Stimulated activated CD4-positive, alpha-beta T cell treated with anti-CD3 and anti-CD28 coated beads, Interleukin-4, amount 100 ng/mL, for 24 hours (primary cell): Measurements from ENCODE around the gene LHFPL3.
A peak's percentile ranks its signal among the peaks of the same experiment; 100 is the strongest.

Experiments used
- DNase-seq: peaks from one replicate; pipeline ENCODE4 v3.0.0-alpha.2; 2020

Gene LHFPL3

GRCh38 chr7:104857458-104858425 lies 529.3 kb downstream of the LHFPL3 start:
- DNase-seq, result no peak

GRCh38 chr7:104859754-104860426 lies 531.5 kb downstream of the LHFPL3 start:
- no peak for DNase-seq

- DNase-seq, result no peak
These were observed 533.5 kb downstream of the LHFPL3 start for GRCh38 chr7:104861729-104862390.

- no peak for DNase-seq
These were observed 534.3 kb downstream of the LHFPL3 start for GRCh38 chr7:104862719-104863118.

DNA sequence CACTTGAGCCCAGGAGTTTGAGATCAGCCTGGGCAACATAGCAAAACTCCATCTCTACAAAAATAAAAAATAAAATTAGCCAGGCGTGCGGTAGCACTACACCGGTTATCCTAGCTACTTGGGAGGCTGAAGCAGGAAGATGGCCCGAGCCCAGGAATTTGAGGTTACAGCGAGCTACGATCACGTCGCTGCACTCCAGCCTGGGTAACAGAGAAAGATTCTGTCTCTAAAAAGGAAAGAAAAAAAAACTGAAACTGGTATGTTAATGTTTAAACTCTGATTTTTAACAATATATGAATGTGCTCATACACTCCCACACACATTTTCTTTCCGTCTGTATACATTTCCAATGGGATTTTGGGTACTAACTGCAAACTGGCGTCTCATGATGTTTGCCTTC lies 545.0 kb downstream of the LHFPL3 start:
- DNase-seq, result no peak

DNA sequence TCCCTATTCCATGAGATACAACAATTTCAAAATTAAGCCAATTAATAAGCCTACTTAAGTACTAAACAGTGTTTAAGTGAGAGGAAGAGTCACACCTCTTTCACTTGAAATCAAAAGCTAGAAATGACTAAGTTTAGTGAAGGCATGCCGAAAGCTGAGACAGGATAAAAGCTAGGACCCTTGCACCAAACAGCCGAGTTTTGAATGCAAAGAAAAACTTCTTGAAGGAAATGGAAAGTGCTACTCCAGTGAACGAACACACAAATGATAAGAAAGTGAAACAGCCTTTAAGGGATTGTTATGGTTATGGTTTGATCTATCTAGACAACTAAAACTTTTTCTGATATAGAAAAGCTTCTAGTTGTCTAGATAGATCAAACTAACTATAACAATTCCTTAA lies 550.2 kb downstream of the LHFPL3 start:
- no peak for DNase-seq

DNA sequence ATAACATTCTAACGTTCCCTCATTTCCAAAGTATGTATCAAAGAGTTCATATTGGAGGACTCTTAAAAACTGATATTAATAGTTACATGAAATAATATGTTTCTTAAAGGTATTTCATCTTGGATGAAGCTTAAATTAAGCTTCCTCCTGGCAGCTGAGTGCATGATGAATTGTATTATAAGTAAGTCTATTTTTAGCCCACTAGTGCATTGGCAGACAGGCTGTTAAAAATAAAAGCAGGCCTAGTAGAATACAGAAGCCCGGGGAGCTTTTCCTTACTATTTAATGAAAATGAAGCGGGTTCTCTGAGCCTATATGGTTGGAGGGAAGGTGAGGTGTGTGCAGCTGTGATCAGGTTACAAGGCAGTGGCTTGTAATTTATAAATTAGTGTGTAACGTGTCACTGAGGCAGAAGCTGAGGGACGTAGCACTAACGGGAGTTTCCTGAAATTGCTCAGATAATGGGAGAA lies 554.9 kb downstream of the LHFPL3 start:
- DNase-seq, result no peak

DNA sequence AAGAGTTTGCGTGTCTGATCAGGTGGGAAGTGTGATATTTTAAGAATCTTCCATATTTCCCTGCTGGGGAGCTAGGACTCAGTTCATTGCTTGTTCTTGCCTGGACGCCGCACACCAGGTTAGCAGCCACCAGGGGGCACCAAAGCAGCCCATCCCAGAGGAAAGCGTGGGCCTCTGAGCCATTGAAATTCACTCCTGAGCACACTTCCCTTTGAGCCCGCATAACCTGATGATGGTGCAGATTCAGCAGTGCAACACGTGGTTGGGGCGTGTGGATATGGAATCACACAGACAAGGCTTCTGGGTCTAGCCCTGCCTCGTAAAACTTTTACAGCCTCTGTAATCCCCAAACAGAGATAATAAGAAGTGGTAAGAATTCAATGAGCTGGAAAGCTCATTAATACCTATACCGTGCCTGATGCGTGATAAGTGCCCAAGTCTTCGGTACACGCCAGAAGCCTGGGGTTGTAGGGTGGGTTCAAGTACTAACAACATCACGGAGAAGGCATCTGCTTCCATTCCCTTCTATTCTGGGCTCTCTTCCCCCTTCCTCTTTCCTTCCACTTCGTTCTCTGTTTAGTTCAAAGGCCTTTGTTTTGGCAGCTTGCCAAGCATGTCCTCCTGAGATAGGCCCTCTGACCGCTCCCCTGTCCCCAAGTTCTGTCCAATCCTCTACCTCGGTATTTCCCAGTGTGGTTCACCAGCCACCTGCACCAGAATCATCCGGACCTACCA lies 555.5 kb downstream of the LHFPL3 start:
- DNase-seq, result peak; percentile 85

GRCh38 chr7:104886651-104887050 lies 558.2 kb downstream of the LHFPL3 start:
- no peak for DNase-seq

GRCh38 chr7:104890216-104890615 lies 561.8 kb downstream of the LHFPL3 start:
- DNase-seq, result no peak

- no peak for DNase-seq
These were observed 563.5 kb downstream of the LHFPL3 start for GRCh38 chr7:104891949-104892348.

DNA sequence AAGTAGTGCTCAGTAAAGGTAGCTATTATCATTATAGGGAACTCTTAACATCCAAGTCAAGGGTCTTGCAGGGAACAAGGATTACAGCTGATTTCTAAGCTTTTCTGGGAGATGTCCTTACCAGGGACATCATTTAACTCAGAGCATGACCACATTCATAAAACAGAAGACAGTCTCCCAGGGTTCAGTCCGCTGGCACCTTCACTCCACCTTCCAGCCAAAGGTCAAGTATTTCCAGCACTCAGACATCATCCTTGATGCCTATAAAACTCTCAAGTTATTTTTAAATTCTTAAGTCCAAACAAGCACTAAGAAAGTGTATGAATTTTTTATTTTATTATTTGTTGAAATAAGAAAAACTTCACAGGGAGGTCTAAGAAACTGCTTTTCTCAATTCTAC lies 565.9 kb downstream of the LHFPL3 start:
- no peak for DNase-seq

DNA sequence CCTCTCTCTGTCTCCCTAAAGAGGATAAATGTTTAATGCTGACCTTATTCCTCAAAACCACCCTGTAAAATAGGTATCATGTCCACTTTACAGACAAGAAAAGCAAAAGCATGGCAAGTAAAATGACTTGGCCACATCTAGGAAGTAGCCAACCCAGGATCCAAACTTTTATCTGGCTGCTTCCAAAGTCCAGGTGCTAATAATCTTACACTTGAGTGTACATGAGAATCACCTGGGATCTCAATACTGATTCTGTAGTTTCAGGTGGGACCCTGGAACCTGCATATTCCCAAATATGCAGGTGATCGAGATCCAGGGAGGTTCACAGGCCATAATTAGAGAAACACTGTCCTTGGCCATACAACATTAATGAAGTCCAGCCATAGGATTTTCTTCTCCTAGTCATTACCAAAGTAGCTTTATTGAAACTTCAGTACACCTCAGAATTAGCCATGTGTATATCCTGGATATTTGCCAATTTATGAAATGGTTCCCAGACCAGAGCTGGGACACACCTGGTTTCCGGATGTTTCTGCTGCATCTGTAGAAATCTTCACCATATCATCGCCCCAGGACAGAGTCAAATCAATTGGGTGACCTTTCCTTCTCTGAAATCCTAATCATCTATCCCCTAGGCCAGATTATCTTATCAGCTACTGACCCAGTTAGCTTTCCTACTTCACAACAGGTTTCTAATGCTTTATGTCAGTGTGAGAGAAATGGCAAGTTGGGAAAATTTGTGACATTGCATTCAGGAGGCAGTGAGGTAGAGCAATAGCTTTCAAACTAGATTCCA lies 566.5 kb downstream of the LHFPL3 start:
- no peak for DNase-seq

DNA sequence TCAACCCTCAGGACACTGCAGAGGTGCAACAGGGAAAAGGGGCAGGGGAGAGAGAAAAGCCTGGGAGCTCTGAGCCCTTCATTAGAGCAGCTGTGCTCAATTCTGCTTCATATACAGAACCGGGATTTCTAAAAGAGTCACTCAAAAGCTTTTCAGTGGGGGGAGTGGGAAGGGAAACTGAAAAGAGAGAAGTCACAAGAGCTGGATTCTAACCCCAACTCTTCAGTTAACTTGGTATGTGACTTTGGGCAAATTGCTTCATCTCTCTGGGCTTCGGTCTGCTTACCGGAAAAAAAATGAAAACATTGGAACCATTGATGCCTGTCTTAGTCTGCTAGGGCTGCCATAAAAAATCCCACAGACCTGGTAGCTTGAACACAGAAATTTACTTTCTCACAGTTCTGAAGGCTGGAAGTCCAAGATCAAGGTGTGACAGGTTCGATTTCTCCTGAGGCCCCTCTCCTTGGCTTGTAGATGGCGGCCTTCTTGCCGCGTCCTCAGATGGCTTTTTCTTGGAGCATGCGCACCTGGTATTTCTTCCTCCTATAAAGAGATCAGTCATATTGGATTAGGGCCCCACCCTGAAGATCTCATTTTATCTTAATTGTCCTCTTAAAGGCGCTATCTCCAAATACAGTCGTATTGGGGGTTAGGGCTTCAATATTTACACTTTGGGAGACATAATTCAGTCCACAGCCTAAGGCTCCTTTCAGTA lies 567.3 kb downstream of the LHFPL3 start:
- no peak for DNase-seq

GRCh38 chr7:104898434-104898833 lies 570.0 kb downstream of the LHFPL3 start:
- DNase-seq, result no peak

DNA sequence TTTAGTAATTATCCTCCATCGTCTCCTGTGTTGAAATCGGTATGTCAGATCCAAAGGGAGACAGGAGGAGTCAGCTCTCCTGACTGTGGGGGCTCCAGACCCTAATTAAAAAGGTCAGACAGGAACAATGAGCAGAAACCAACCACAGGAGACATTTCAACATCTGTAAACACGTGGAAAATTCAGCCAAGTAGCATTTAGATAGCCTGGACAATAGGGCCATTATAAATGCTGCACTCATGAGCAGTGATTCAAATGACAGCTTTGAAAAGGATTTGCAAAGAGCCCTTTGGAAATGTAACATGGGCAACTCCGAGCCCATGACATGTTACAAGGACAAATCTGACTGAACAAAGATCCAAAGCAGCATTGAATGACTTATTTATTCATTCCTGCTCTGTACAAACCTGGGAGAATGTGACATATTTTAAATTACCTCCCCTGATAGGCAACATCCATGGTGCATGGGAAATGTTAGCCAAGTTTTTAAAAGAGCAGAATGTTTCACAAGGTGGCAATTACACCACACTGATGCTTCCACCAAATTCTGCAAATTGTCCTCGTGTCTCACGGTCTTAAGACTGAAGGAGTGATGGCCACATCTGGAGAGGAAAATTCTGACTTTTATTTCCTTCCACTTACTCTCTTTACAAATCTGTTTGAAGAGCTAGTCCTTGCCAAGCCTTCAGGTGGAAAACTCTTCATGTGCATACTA lies 572.3 kb downstream of the LHFPL3 start:
- DNase-seq, result no peak

DNA sequence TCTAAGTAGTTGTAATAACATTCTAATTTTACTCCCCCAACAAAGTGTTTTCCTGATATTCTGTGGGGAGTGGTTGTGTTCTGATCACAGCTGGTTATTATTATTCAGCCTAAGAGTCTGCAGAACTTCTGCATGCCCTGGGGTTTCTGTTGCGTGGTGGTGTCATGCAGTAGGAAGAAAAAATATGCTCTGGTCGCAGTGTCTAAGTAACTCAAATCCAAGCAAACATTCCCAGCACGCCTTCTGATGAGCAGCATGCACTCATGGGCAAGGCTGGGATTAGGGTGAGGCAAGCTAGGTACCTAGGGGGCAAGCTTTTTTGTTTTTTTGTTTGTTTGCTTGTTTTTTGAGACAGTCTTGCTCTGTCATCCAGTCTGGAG lies 572.8 kb downstream of the LHFPL3 start:
- no peak for DNase-seq

DNA sequence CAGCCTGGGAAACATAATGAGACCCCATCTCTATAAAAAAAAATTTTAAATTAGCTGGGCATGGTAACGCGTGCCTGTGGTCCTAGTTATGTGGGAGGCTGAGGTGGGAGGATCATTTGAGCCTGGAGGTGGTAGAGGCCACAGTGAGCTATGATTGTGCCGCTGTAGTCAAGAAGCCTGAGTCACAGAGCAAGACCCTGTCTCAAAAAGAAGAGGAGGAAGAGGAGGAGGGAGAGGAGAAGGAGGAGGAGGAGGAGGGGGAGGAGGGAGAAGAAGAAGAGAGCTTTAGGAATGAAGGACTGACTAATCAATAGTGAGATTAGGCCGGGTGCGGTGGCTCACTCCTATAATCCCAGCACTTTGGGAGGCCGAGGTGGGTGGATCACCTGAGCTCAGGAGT lies 573.8 kb downstream of the LHFPL3 start:
- DNase-seq, result no peak

DNA sequence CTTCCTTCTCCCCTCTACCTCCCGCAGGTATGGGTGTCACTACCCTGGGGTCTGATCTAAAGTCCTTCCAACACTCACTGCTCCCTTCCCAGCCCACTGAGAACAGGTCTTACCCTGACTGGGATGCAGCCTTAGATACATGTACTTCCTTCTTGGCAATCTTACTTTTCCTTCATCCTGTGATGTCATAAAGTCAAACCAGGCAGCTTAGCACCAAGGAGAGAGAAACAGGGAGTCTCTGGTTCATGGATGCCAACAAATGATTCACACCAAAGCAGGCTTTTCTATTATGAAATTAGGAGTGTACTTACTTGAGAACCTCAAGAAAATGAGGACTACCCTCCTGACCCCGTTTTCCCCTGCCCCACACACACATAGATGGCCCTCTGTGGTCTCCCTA lies 574.6 kb downstream of the LHFPL3 start:
- DNase-seq, result no peak

- no peak for DNase-seq
These were observed 575.4 kb downstream of the LHFPL3 start for GRCh38 chr7:104903846-104904245.

DNA sequence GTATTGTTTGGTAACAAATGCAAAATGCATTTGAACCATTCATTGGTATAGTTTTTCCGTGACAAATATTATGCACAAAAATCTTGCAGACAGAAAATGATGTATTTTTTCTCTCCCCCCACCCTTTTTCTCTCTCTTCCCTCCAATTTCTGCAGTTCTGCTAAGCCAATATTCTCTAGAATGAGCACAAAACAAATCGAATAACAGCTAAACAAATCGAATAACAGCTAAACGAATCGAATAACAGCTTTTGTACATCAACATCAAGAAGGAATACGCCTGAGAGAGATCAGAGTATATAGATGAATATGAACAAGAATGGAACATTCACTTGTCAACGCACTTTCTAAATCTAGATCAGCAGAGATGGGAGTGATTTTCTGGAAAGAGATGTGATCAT lies 577.6 kb downstream of the LHFPL3 start:
- no peak for DNase-seq
